Muscle layer of colon (tissue), 2 donors: Measurements from ENCODE around the gene NGF.
"Not testable (repeated sequence)": the region's sequence is repeated elsewhere in the genome, so short reads cannot be mapped to it uniquely, and the experiment has no call there.

ENCODE experiments used
- H3K27ac ChIP-seq: one replicate; pipeline ENCODE4 v1.7.0; 2013; ENCODE audit warnings: low read depth, mild to moderate bottlenecking, low read length, moderate library complexity
- H3K27me3 ChIP-seq, 2 donors: one replicate each; pipeline ENCODE4 v1.7.0; 2013; ENCODE audit warnings: low read length in 2 of 2, mild to moderate bottlenecking in 2 of 2; ENCODE audit not compliant: insufficient read depth in 2 of 2, control insufficient read depth in 1 of 2
- H3K36me3 ChIP-seq: one replicate; pipeline ENCODE4 v1.7.0; 2013; ENCODE audit warnings: mild to moderate bottlenecking, low read length; ENCODE audit not compliant: insufficient read depth
- H3K4me1 ChIP-seq: one replicate; pipeline ENCODE4 v1.7.0; 2013; ENCODE audit warnings: mild to moderate bottlenecking, low read length; ENCODE audit not compliant: insufficient read depth
- H3K4me3 ChIP-seq, 2 donors: one replicate each; pipeline ENCODE4 v1.7.0; 2013; ENCODE audit warnings: low read length in 2 of 2, low read depth in 1 of 2, mild to moderate bottlenecking in 1 of 2, moderate library complexity in 1 of 2
- H3K9ac ChIP-seq: one replicate; pipeline ENCODE4 v1.7.0; 2013; ENCODE audit warnings: low read length
- H3K9me3 ChIP-seq: one replicate; pipeline ENCODE4 v1.7.0; 2013; ENCODE audit warnings: mild to moderate bottlenecking, low read length
- donor health status: abdominal sarcoma.
- donor health status: Adenocarcinoma of cecum.

Gene NGF

DNA sequence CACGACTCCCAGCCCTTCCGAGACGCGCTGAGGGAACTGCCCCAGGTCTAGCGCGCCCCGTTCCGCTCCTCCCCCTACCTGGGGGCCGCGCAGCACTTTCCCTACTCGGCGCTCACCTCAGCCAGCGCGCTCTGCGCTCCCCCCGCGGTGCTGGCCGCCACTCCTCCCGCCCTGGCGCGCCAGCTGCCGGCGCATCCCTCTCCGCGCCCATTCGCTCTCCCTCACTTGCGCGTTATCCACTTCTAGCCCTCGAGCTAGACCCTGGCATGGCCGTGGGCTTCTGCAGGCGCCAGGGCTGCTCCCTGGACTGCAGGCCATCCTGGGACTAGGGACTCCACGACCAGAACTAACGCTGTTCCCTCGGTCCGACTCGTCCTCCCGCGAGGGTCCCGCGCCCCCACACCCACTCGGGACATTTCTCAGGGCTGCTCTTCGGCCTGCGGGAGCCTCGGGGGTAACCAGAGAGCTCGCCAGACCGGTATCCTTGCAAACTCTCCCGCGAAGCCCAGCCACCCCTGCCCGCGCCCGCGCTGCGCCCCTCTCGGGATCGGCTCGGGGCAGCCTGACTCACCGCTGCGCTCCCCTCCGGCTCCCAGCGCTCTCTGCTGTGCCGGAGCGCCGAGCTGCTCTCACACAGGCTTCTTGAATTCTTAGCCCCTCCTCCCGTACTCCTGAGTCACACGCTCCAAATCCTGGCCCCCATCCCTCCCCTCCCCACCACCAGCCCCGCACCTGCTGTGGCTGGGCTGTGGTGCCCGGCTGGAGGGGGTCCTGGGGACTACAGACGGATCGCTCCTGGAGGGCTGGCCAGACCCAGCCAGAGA, at the start of gene NGF:
NGF (minus strand) TSS at position 617 of the 824 bp plus-strand sequence. CDS start 51,454 bp downstream, outside the sequence.
- Histone ChIP-seq H3K9ac (no peak within 1 kb of the TSS), H3K27me3 (peaks cover 0 to 13% of the 10 kb centered on the region in 2 donors), H3K36me3 (no peaks in the 10 kb centered on the region), H3K9me3 (no peaks in the 10 kb centered on the region), H3K4me1 (peaks cover 18% of the 10 kb centered on the region), H3K4me3 (peak within 1 kb of the TSS; percentile 25 to 61), H3K27ac (no peak within 1 kb of the TSS)

DNA sequence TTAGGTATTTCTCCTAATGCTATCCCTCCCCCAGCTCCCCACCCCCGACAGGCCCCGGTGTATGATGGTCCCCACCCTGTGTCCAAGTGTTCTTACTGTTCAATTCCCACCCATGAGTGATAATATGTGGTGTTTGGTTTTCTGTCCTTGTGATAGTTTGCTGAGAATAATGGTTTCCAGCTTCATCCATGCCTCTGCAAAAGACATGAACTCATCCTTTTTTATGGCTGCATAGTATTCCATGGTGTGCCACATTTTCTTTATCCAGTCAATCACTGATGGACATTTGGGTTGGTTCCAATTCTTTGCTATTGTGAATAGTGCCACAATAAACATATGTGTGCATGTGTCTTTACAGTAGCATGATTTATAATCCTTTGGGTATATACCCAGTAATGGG, 45.4 kb upstream of the NGF start:
- H3K4me1 ChIP-seq, H3K27ac ChIP-seq, H3K9ac ChIP-seq, H3K4me3 ChIP-seq, H3K9me3 ChIP-seq, H3K27me3 ChIP-seq, H3K36me3 ChIP-seq: not testable (repeated sequence)

DNA sequence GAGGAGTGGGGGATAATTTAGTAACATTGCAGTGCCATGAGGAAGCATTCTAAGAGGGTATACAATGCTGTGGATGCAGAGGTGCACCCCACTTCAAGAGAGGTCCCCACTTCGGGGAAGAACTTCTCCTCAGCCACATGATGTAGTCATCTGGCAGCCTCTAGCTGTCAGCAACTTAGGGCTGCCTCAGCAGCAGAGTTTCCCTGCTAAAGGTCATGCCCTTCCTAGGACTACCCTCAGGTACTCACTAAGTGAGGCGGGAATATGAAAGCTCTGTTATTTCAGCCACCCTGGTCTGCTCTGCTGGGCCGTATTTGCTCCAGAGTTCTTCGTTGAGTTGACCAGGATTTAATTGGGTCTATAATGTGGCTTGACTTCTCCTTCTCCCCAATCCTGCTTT, 41.9 kb upstream of the NGF start:
- H3K27me3 ChIP-seq: no peaks in the 10 kb centered on the region
- H3K4me1 ChIP-seq: no peaks in the 10 kb centered on the region
- no peak overlapping the region for H3K27ac ChIP-seq

DNA sequence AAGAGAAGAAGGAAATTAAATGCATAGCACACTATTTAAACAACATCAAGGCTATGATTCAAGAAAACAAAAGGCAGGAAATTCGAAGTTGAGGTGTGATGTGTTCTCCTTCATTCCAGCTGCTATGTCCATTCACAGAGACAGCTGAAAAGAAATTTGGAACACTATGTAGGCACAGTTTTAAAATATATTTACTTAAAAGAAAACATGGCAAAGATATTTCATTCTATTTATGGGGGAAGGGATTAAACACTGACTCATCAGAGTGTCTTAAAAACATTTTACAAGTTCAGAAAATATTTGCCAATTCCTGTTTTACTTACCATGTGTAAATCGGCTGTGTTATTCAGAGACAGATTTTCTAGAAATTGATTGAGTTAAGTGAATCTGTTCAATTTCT, 39.4 kb upstream of the NGF start:
- Histone ChIP-seq H3K9me3 (no peaks in the 10 kb centered on the region), H3K27ac (no peak overlapping the region), H3K27me3 (no peaks in the 10 kb centered on the region), H3K4me3 (no peak overlapping the region), H3K9ac (no peak overlapping the region), H3K36me3 (no peaks in the 10 kb centered on the region), H3K4me1 (no peaks in the 10 kb centered on the region)

More for the DNA sequence above, 41.9 kb upstream of the NGF start:
- Histone ChIP-seq H3K9ac (no peak overlapping the region), H3K4me3 (no peak overlapping the region), H3K9me3 (no peaks in the 10 kb centered on the region), H3K36me3 (no peaks in the 10 kb centered on the region)

DNA sequence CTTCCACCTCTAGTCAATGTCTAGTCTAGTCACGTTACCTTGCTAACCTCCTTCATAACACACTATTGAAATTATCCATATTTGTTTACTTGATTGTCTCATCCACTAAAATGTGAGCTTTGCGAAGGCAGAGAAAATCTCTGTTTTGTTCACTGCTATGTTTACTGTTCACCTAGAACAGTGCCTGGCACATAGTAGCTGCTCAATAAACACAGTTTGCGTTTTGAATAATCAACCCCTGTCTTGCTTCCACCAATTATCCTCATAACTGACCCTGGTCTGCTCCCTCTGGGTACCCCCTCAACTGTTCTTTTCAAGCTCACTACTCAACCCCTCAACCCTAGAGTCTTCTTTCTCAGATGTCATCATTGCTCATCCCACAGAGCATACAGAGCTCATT, 36.5 kb upstream of the NGF start:
- Histone ChIP-seq H3K27me3 (no peaks in the 10 kb centered on the region), H3K4me1 (no peaks in the 10 kb centered on the region), H3K9me3 (no peaks in the 10 kb centered on the region), H3K9ac (no peak overlapping the region), H3K36me3 (no peaks in the 10 kb centered on the region), H3K4me3 (no peak overlapping the region), H3K27ac (no peak overlapping the region)

DNA sequence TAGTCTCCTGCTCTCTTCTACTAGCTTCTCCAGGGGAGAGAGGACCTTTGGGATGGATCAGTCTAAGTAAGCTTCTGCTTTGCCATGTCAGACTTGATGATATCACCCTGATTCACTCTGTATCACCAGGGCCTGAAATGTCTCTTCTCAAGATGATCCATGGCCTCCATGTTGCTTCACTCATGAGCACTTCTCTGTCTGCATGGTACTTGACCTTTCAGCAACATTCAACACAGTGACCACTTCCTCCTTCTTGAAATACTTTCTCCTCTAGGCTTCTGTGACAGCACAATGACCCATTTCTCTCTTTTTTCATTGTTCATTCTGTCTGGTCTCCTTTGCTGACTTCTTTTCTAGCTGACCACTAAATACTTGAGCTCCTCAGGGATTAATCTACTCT, 35.3 kb upstream of the NGF start:
- H3K27me3 ChIP-seq: no peaks in the 10 kb centered on the region
- no peak overlapping the region for H3K4me3 ChIP-seq
- no peaks in the 10 kb centered on the region for H3K9me3 ChIP-seq
- no peak overlapping the region for H3K27ac ChIP-seq
- H3K4me1 ChIP-seq: no peaks in the 10 kb centered on the region
- H3K36me3 ChIP-seq: no peaks in the 10 kb centered on the region
- H3K9ac ChIP-seq: no peak overlapping the region

DNA sequence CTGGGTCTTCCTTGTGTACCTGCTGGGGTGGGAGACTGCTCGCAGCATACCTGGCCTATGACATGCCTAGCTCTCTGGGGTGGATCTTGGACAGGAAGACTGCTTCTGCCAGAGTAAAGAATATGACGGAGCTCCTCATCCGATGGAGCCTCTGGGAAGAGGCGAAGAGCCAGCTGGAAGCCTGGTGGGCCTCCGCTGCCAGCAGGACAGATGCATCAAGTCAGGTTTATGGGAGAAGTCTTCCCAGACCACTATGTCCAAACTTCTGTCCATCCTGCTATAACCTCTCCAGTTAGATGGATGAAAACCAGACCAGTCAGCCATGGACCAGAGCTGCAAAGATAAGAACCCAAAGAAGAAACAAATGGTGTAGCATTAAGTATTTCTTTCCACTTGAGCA, 27.7 kb upstream of the NGF start:
- Histone ChIP-seq H3K9me3 (no peaks in the 10 kb centered on the region), H3K27ac (no peak overlapping the region), H3K4me3 (no peak overlapping the region), H3K4me1 (peaks cover 37% of the 10 kb centered on the region), H3K27me3 (no peaks in the 10 kb centered on the region), H3K9ac (no peak overlapping the region), H3K36me3 (no peaks in the 10 kb centered on the region)

DNA sequence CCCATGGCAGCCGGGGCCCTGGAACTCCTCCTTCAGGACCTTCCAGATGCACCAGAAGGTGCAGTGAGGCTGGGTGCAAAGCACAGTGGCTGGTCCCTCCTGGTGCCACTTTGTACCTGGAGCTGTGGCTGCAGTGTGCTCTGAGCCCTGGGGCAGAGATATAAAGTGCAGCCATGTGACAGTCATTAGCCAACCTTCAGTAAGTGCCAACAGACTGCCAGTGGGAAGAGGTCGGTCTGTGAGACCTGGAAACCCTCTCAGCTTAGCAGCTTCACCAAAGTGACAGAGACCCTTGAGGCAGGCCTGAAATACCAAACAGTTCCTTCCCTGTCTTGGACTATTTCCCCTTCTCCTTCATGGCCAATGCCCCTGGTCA, 26.7 kb upstream of the NGF start:
- Histone ChIP-seq H3K9me3 (no peaks in the 10 kb centered on the region), H3K27me3 (no peaks in the 10 kb centered on the region), H3K4me1 (peaks cover 37% of the 10 kb centered on the region), H3K27ac (peak overlapping the region; percentile 30), H3K9ac (no peak overlapping the region), H3K36me3 (no peaks in the 10 kb centered on the region), H3K4me3 (peak overlapping the region in 1 of 2 donors; percentile 7)

DNA sequence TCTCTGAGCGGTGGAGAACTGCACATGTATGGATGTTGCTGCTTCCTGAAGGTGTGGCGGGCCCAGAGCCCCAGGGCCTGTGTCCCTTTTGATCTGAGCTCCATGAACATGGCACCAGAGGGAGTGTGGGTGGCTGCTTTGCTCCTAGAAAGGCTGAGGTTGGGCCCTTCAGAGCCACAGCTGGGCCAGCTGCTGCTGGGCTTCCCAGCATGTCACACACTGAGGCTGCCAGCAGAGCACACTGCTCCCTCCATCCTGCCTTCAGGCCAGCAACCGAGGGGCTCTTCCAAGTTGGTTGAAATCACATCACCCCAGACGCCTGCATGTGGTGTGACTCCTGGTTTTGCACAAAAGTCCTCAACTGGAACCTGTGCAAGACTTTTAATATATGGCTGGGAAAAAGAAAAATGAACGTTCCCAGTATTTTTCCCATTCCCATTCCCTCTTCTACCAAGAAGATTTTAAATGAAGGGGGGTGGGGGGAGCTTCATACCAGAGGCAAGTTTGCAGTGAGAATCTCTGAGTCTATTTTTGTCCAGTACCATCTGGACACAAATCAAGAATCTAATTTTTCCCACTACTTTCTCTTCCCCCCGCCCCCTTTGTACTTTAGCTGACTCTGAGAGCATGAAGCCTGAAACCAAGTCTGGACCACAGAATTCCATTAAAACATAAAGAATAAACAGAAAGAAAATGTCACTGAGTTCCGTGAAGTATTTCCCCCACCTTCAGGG, 26.2 kb upstream of the NGF start:
- Histone ChIP-seq H3K9me3 (no peaks in the 10 kb centered on the region), H3K9ac (no peak overlapping the region), H3K27ac (peak overlapping the region; percentile 30), H3K36me3 (no peaks in the 10 kb centered on the region), H3K4me1 (peaks cover 37% of the 10 kb centered on the region), H3K4me3 (peak overlapping the region in 1 of 2 donors; percentile 7), H3K27me3 (no peaks in the 10 kb centered on the region)

DNA sequence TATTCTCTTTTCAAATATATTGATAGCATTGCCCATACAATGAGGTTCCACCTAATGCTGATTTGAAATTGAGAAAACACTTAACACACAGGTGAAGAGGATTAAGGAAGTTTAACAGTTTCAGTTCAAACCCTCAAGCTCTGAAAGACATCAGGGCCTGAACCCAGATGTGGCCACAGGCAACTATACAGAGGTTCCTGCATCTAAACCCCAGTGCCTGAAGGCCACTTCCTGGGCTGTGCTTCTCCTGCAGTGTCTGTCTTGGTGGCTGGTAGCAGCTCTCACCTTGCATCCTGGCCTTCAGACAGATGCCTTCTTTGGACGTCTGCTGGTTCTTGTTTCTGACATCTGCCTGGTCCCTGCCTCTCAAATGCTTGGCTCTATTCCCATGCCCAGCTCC, 25.1 kb upstream of the NGF start:
- Histone ChIP-seq H3K4me1 (peaks cover 37% of the 10 kb centered on the region), H3K9ac (no peak overlapping the region), H3K27me3 (no peaks in the 10 kb centered on the region), H3K27ac (no peak overlapping the region), H3K4me3 (no peak overlapping the region), H3K9me3 (no peaks in the 10 kb centered on the region), H3K36me3 (no peaks in the 10 kb centered on the region)

DNA sequence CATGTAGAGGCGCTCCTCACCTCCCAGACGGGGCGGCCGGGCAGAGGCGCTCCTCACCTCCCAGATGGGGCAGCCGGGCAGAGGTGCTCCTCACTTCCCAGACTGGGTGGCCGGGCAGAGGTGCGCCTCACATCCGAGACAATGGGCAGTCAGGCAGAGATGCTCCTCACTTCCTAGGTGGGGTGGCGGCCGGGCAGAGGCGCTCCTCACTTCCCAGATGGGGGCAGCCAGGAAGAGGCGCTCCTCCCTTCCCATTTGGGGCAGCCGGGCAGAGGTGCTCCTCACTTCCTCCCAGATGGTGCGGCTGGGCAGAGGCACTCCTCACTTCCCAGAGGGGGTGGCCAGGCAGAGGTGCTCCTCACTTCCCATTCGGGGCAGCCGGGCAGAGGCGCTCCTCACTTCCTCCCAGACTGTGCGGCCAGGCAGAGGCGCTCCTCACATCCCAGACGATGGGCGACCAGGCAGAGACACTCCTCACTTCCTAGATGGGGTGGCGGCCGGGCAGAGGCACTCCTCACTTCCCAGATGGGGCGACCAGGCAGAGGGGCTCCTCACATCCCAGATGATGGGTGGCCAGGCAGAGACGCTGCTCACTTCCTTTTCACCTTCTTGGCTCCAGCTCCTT, 22.6 kb upstream of the NGF start:
- H3K4me3 ChIP-seq, H3K36me3 ChIP-seq, H3K27me3 ChIP-seq, H3K27ac ChIP-seq, H3K9ac ChIP-seq, H3K9me3 ChIP-seq: not testable (repeated sequence)
- H3K4me1 ChIP-seq: peaks cover 26% of the 10 kb centered on the region
